Mesothelial cell of epicardium (in vitro differentiated cells): ENCODE data around the gene TECPR1. TPM values are rescaled to one million over a fixed set of nuclear protein-coding genes. Genes with fewer than 3 reads are reported as not detected.

Experiments used
- DNase-seq, 2 experiments: peaks; one replicate each; pipeline ENCODE4 v3.0.0; 2021; ENCODE audit warnings: low spot score in 2 of 2; ENCODE audit not compliant: unreplicated experiment in 2 of 2
- H3K27ac Mint-ChIP-seq: 2 replicates; pipeline ENCODE4 v1.8.0; 2021; ENCODE audit warnings: mixed read lengths
- H3K27me3 Mint-ChIP-seq: 2 replicates; pipeline ENCODE4 v1.8.0; 2021; ENCODE audit warnings: low read depth, mixed read lengths
- H3K36me3 Mint-ChIP-seq: 2 replicates; pipeline ENCODE4 v1.8.0; 2021; ENCODE audit warnings: mixed read lengths
- H3K4me1 Mint-ChIP-seq: 2 replicates; pipeline ENCODE4 v1.8.0; 2021; ENCODE audit warnings: mixed read lengths
- H3K4me3 Mint-ChIP-seq: 2 replicates; pipeline ENCODE4 v1.8.0; 2021; ENCODE audit warnings: mild to moderate bottlenecking, moderate library complexity, mixed read lengths
- H3K9me3 Mint-ChIP-seq: 2 replicates; pipeline ENCODE4 v1.8.0; 2021; ENCODE audit warnings: mixed read lengths
- total RNA-seq: library from RNA; stranded (reverse); gene quantifications from 3 replicates; pipeline ENCODE4 v1.2.1, GENCODE V29; 2021
- TF ChIP-seq, protein P1 (sequence below): fragments of 200-600 bp; sonication (generic); IDR thresholded peaks from one replicate; pipeline ENCODE4 v1.5.0; 2021; ENCODE audit warnings: antibody characterized with exemption; ENCODE audit not compliant: unreplicated experiment

The TECPR1 gene
- total RNA-seq, 1 donor from 2014 or later: 38.0 TPM

DNA sequence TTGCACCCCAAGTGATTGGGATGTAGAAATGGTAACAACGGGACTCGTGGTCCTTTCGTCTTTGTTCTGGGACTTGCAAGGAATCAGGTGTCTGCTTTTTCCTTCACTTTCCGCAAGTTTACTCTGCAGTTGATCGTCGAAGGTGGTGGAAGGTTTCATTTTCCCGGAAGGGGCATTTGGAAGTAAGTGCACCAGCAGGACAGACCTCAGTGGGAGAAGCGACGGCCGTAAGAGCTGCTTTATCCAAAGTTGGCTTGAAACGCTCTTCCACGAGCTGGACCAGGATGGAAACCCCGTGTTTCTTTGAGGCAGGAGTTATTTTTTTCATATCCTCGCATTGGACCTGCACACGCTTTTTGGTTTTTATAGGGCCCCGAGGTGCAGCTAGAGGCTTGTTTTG, 30.7 kb upstream of the TECPR1 start:
- no peak for DNase-seq
- Mint-ChIP-seq H3K9me3 (no peaks in the 10 kb centered on the region), H3K27ac (peak overlapping the region; percentile 93), H3K36me3 (peaks cover 3% of the 10 kb centered on the region), H3K4me1 (peaks cover 41% of the 10 kb centered on the region), H3K4me3 (peak overlapping the region; percentile 91), H3K27me3 (no peaks in the 10 kb centered on the region)
- TF ChIP-seq, protein P1, sequence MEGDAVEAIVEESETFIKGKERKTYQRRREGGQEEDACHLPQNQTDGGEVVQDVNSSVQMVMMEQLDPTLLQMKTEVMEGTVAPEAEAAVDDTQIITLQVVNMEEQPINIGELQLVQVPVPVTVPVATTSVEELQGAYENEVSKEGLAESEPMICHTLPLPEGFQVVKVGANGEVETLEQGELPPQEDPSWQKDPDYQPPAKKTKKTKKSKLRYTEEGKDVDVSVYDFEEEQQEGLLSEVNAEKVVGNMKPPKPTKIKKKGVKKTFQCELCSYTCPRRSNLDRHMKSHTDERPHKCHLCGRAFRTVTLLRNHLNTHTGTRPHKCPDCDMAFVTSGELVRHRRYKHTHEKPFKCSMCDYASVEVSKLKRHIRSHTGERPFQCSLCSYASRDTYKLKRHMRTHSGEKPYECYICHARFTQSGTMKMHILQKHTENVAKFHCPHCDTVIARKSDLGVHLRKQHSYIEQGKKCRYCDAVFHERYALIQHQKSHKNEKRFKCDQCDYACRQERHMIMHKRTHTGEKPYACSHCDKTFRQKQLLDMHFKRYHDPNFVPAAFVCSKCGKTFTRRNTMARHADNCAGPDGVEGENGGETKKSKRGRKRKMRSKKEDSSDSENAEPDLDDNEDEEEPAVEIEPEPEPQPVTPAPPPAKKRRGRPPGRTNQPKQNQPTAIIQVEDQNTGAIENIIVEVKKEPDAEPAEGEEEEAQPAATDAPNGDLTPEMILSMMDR: no peak

DNA sequence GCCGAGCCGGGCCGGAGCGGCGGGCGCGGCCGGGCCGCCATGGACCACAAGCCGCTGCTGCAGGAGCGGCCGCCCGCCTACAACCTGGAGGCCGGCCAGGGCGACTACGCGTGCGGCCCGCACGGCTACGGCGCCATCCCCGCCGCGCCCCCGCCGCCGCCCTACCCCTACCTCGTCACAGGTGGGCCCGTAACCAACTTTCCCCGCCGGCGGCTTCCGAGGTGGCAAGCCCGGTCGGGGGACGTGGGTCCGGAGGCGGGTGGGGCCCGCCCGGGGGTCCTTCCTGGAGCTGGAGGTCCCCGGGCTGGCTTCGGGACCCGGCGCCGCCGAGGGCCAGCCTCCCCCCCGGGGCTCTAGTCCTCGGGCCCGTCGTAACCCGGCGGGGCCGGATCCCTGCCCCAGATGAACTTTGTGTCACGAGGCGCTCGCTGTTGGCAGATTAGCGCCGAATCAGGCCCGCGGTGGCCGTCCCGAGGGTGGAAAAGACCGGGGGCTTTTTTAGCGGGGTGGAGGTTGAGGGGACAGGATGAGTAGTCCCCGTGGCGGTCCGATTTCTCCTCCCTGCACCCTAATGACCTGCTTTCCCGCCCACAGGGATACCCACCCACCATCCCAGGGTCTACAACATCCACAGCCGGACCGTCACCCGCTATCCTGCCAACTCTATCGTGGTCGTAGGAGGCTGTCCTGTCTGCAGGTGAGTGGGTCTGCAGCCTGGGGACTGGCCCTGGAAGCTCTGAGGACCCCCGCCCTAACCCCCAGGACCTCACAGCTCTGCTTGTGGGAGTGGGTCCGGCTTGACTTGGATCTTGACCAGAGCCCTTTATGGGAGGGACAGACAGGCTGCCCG, 29.9 kb upstream of the TECPR1 start:
- peaks cover 41% of the 10 kb centered on the region for H3K4me1 Mint-ChIP-seq
- TF ChIP-seq, protein P1: no peak
- H3K27me3 Mint-ChIP-seq: no peaks in the 10 kb centered on the region
- no peaks in the 10 kb centered on the region for H3K9me3 Mint-ChIP-seq
- H3K36me3 Mint-ChIP-seq: peaks cover 3% of the 10 kb centered on the region
- no peak for DNase-seq
- H3K27ac Mint-ChIP-seq: peak overlapping the region; percentile 93
- peak overlapping the region; percentile 91 for H3K4me3 Mint-ChIP-seq

DNA sequence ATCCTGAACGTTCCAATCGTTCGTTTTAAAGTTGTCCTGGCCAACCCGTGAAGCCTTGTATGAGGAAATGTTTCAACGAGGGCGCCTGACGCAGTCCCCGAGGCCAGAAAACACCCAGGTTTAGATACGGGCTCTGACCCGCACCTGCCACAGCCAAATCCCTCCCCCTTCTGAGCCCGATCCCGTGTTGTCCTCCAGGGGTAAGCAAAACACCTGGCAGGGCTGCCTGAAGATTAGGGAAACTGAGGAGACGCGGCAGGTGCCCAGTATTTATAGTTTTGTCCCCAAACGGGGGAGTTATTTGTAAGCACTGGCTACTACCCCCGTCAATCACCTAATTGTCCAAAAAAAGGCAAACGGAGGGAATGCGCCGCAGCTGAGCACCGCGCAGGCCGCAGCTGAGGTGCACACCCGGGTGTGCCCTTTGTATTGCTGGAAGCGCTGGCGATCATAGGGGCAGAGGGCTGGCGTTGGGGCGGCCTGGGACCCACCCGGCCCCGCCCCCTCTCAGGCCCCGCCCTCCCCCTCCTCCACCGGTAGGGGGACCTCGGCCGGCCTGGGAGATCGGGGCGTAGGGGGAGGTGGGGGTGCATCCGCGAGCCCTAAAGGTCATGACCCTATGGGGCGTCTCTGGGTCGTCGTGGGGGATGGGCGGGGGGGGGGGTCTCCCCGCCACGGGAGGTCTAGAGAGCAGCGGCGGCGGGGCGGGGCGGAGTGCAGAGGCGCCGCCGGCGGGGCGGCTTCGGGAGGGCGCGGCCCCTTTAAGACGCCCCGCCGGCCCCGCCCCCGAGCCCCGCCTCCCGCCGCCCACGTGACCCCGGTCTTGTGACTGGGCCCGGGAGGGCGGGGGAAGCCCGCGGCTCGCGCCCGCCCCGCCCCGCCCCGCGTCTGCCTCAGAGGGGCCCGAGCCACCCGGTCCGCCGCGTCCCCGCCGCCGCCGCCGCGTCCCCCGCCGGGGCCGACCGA, 29.0 kb upstream of the TECPR1 start, which contains the start of gene BRI3:
Gene BRI3, plus strand, starts transcription at position 896 of the 966 bp plus-strand sequence. CDS start 110 bp downstream, outside the sequence.
- DNase-seq: peak; percentile 83 to 90
- H3K27me3 Mint-ChIP-seq: no peaks in the 10 kb centered on the region
- peak within 1 kb of the TSS; percentile 93 for H3K27ac Mint-ChIP-seq
- no peaks in the 10 kb centered on the region for H3K9me3 Mint-ChIP-seq
- peaks cover 38% of the 10 kb centered on the region for H3K4me1 Mint-ChIP-seq
- H3K4me3 Mint-ChIP-seq: peak within 1 kb of the TSS; percentile 91
- TF ChIP-seq, protein P1: no peak
- peaks cover 3% of the 10 kb centered on the region for H3K36me3 Mint-ChIP-seq

DNA sequence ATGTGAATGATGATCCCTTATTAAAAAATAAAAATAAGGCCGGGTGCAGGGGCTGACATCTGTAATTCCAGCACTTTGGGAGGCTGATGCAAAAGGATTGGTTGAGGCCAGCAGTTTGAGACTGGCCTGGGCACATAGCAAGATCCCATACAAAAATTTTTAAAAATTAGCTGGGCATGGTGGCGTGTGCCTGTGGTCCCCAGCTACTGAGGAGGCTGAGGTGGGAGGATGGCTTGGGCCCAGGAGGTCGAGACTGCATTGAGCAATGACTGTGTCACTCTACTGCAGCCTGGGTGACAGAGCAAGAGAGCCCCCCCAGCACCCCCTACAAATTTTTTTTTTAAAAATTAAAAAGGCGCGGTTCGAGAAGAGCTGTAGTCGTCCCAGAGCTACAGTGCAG, 28.3 kb upstream of the TECPR1 start:
- TF ChIP-seq, protein P1: no peak
- H3K36me3 Mint-ChIP-seq: peaks cover 3% of the 10 kb centered on the region
- H3K4me1 Mint-ChIP-seq: peaks cover 35% of the 10 kb centered on the region
- H3K27ac Mint-ChIP-seq: peak overlapping the region; percentile 87
- no peaks in the 10 kb centered on the region for H3K27me3 Mint-ChIP-seq
- peak overlapping the region; percentile 82 for H3K4me3 Mint-ChIP-seq
- H3K9me3 Mint-ChIP-seq: no peaks in the 10 kb centered on the region
- DNase-seq: no peak

DNA sequence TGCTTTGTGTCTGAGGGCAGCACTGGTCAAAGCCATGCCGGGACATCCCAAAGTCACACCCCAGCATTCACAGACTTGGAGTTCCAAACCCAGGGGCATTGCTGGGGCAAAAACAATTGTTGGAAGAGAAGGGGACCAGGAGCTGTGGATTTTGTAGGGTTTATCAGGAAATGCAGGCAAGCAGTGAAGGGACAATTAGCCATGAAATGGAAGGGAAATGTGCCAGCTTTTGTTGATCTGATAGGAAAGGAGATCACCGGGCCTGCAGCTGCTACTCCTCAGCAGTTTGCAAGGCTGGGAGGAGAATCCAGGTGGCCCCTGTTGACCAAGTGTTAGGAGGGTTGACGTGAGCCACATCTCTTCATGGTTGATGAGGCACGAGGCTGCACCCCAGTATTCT, 26.9 kb upstream of the TECPR1 start:
- H3K27ac Mint-ChIP-seq: no peak overlapping the region
- H3K9me3 Mint-ChIP-seq: no peaks in the 10 kb centered on the region
- no peak for DNase-seq
- H3K36me3 Mint-ChIP-seq: peaks cover 3% of the 10 kb centered on the region
- H3K4me1 Mint-ChIP-seq: peaks cover 23% of the 10 kb centered on the region
- no peak overlapping the region for H3K4me3 Mint-ChIP-seq
- H3K27me3 Mint-ChIP-seq: no peaks in the 10 kb centered on the region
- TF ChIP-seq, protein P1: no peak
